Measurements from ENCODE around the gene ELP5. TPM values are rescaled to one million over a fixed set of nuclear protein-coding genes. Genes with fewer than 3 reads are reported as not detected.
A peak's percentile ranks its signal among the peaks of the same experiment; 100 is the strongest.

ELP5 gene
- total RNA-seq, 1 experiment from 2014 or later: 20.3 TPM

DNA sequence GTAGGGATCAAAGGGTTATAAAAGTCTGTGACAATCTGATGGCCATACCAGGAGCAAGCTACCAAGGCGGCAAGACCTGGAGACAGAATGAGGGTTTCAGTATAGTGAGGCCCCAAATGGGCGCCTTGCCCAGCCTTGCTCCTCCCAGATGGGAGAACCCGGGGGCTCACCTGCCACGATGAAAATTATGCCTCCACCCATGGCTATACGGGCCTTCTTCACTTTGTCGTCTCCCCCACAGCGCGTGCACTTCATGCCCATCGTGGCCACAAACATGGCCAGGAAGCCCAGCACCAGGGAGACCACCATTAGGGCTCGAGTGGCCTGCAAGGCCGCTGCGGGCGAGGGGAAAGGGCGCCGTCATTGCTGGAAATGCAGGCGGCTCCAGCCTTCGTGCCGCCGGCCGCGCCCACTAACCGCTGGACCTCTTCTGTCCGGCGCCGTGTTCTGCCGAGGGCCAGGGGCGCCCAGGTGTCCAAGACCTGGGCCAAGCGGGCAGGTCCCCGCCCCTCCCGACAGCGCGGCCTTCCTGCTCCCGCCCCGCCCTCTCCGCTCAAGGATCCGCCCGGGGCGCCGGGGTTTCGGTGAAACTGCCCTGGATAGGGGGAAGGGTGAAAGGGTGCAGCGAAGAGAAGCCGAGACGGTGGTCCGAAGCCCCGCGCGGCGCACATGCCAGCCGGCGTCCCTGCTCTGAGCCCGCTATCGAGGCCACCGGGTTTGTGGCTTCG lies 8.8 kb downstream of the ELP5 start:
- Mint-ChIP-seq H3K4me1 (ENCODE audit: low read depth, unreplicated experiment) (peaks cover 13% of the 10 kb centered on the region), H3K9me3 (ENCODE audit: low read depth, unreplicated experiment) (no peaks in the 10 kb centered on the region), H3K4me3 (ENCODE audit: low read depth, unreplicated experiment) (peak overlapping the region; percentile 90), H3K36me3 (ENCODE audit: insufficient read depth, unreplicated experiment) (peaks cover 83% of the 10 kb centered on the region), H3K27me3 (ENCODE audit: unreplicated experiment) (no peaks in the 10 kb centered on the region), H3K27ac (ENCODE audit: unreplicated experiment) (peak overlapping the region; percentile 90)
- BruUV-seq (replicated peaks): no TSS peak
- intact Hi-C loops (cut with micrococcal nuclease; ENCODE audit: unreplicated experiment): no loop called here
- DNase-seq: peak; percentile 82
- TF ChIP-seq, protein P1, sequence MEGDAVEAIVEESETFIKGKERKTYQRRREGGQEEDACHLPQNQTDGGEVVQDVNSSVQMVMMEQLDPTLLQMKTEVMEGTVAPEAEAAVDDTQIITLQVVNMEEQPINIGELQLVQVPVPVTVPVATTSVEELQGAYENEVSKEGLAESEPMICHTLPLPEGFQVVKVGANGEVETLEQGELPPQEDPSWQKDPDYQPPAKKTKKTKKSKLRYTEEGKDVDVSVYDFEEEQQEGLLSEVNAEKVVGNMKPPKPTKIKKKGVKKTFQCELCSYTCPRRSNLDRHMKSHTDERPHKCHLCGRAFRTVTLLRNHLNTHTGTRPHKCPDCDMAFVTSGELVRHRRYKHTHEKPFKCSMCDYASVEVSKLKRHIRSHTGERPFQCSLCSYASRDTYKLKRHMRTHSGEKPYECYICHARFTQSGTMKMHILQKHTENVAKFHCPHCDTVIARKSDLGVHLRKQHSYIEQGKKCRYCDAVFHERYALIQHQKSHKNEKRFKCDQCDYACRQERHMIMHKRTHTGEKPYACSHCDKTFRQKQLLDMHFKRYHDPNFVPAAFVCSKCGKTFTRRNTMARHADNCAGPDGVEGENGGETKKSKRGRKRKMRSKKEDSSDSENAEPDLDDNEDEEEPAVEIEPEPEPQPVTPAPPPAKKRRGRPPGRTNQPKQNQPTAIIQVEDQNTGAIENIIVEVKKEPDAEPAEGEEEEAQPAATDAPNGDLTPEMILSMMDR (IDR thresholded peaks at IDR 0.05; ENCODE audit: unreplicated experiment): no peak
- CTCF ChIA-PET: interaction anchor here (1.1 kb wide), 1 partner anchor 40 kb away, joined by 4 read pairs; no protein-coding TSS in a partner anchor

DNA sequence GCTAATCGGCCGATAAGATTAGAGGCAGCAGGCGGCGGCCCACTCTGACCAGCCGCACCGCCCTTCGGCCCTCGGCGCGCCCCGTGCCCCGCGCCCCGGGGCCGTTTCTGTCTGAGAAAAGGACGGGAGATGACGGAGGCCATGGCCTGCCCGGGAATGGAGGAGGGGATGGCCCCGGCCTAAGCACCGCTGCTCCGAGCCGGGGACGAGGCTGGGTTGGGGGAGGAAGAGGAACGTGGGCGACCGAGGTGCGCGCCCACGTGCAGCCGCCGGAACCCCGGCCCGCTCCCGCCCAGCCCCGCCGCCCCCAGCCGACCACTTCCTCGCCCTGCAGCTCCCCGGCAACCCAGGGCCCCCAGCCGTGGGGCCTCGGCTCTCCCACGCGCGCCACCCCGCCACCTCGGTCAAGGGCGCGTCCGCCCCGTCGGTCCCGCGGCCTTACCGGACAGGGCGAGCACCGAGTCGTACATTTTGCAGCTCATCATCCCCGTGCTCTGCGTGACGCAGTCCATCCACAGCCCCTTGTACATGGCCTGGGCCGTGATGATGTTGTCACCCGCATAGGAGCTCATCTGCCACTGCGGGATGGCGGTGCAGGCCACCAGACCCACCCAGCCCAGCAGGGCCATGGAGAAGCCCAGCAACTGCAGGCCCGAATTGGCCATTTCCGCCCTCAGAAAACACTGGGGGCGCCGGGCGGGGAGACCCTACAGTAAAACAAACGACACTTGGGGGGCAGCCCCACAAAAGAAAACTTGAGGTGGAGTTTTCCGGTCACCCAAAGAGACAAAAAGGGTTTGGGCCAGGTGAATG lies 9.6 kb downstream of the ELP5 start:
- intact Hi-C loops (cut with micrococcal nuclease; ENCODE audit: unreplicated experiment): no loop called here

DNA sequence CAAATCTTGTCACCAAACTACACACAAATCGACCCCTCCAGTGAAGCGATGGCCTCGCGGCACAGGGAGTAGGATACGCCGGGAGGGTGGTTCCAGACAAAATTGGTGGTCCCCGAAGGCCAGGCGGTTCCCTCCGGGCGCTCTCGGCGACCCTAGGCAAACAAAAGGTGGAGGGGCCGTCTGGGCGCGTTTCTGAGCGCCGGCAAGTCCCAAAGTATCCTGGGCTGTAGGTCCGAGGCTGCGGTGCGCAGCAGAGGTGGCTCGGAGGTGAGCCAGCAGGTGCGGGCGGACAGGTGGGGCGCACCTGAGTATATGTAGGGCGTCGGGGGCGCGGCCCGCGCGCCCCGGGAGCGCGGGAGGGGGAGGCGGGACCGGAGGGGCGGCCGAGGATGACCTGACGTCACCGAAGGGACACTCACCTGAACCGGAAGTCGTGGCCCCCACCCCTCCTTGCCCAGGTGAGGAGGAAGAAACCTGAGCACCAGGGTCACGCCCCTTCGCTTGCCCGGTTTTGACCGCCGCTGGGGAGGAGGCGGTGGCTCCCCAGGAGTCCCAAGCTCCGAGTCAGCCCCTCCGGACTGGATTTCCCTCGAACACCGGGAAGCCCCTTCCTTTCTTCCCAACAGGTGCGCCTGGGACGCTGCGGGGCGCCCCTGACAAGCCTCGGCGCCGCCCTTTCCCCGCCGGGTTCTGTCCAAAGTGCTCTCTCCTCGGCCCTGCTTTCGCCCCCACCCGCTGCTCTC lies 10.3 kb downstream of the ELP5 start, which contains the start of gene CLDN7:
Gene CLDN7 (minus strand): TSS at position 287 of the 743 bp plus-strand sequence. CDS start 435 bp downstream, outside the sequence.
- H3K27ac Mint-ChIP-seq (ENCODE audit: unreplicated experiment): peak within 1 kb of the TSS; percentile 94
- peak; percentile 94 for DNase-seq
- CTCF ChIA-PET: interaction anchor here (1.0 to 1.1 kb wide), 2 partner anchors 20 to 42 kb away, joined by 4 to 5 read pairs; partner anchors contain the start of gene GABARAP
- H3K36me3 Mint-ChIP-seq (ENCODE audit: insufficient read depth, unreplicated experiment): peaks cover 68% of the 10 kb centered on the region
- H3K9me3 Mint-ChIP-seq (ENCODE audit: low read depth, unreplicated experiment): no peaks in the 10 kb centered on the region
- intact Hi-C loops (cut with micrococcal nuclease; ENCODE audit: unreplicated experiment): no loop called here
- BruUV-seq (replicated peaks): no TSS peak
- H3K4me3 Mint-ChIP-seq (ENCODE audit: low read depth, unreplicated experiment): peak within 1 kb of the TSS; percentile 90
- peaks cover 20% of the 10 kb centered on the region for H3K4me1 Mint-ChIP-seq (ENCODE audit: low read depth, unreplicated experiment)
- TF ChIP-seq, protein P1 (IDR thresholded peaks at IDR 0.05; ENCODE audit: unreplicated experiment): no peak
- no peaks in the 10 kb centered on the region for H3K27me3 Mint-ChIP-seq (ENCODE audit: unreplicated experiment)

More for the DNA sequence above, 9.6 kb downstream of the ELP5 start:
- TF ChIP-seq, protein P1 (IDR thresholded peaks at IDR 0.05; ENCODE audit: unreplicated experiment): no peak
- CTCF ChIA-PET: interaction anchor here (1.1 kb wide), 1 partner anchor 41 kb away, joined by 4 read pairs; no protein-coding TSS in a partner anchor
- TSS peak; percentile 44 for BruUV-seq (replicated peaks)
- Mint-ChIP-seq H3K27ac (ENCODE audit: unreplicated experiment) (peak overlapping the region; percentile 94), H3K27me3 (ENCODE audit: unreplicated experiment) (no peaks in the 10 kb centered on the region), H3K9me3 (ENCODE audit: low read depth, unreplicated experiment) (no peaks in the 10 kb centered on the region), H3K4me1 (ENCODE audit: low read depth, unreplicated experiment) (peaks cover 16% of the 10 kb centered on the region), H3K36me3 (ENCODE audit: insufficient read depth, unreplicated experiment) (peaks cover 76% of the 10 kb centered on the region), H3K4me3 (ENCODE audit: low read depth, unreplicated experiment) (peak overlapping the region; percentile 90)
- peak; percentile 24 for DNase-seq

Measured in Calu3 (cell line).